Measurements from ENCODE around the gene KCNH8. TPM values are rescaled to one million over a fixed set of nuclear protein-coding genes. Genes with fewer than 3 reads are reported as not detected.

Gene KCNH8
- total RNA-seq, 1 experiment from 2014 or later: not detected

GRCh38 chr3:19485267-19485666 lies 337.0 kb downstream of the KCNH8 start:
- no peak overlapping the region for H3K27ac ChIP-seq (ENCODE audit: low read length)
- H3K4me1 ChIP-seq (ENCODE audit: control insufficient read depth, insufficient read depth, low read length): no peaks in the 10 kb centered on the region
- no peaks in the 10 kb centered on the region for H3K36me3 ChIP-seq (ENCODE audit: control insufficient read depth, insufficient read depth, low read length)
- H3K27me3 ChIP-seq (ENCODE audit: control insufficient read depth, insufficient read depth, low read length): no peaks in the 10 kb centered on the region
- ChIA-PET CTCF (no interaction called here), POLR2A (no interaction called here)
- in situ Hi-C loops (cut with HindIII; ENCODE audit: low pct_unique_long_range_greater_than_20kb, low sequenced_read_pairs) (no loop called here), intact Hi-C loops (cut with micrococcal nuclease; ENCODE audit: unreplicated experiment) (no loop called here)
- TF ChIP-seq REST (IDR thresholded peaks at IDR 0.05; ENCODE audit: insufficient read depth in 1 of 2, low read depth in 2 of 2, low read length in 1 of 2) (no peak), TCF7L2 (IDR thresholded peaks at IDR 0.05; ENCODE audit: low read depth, low read length) (no peak), CTCF (IDR thresholded peaks at IDR 0.05) (no peak), POLR2AphosphoS5 (IDR thresholded peaks at IDR 0.05; ENCODE audit: low read depth, low read length) (no peak), SIN3A (IDR thresholded peaks at IDR 0.05; ENCODE audit: borderline replicate concordance, insufficient read depth, low read depth, low read length) (no peak)
- H3K9me3 ChIP-seq (ENCODE audit: control insufficient read depth, insufficient read depth, low read depth, low read length): no peaks in the 10 kb centered on the region
- no TSS peak for BruUV-seq (replicated peaks)
- no peak for ATAC-seq
- no peak overlapping the region for H3K4me3 ChIP-seq (ENCODE audit: low read depth in 2 of 2, low read length in 2 of 2)
- no peak for DNase-seq (ENCODE audit: low read depth, low spot score)

GRCh38 chr3:19487386-19487785 lies 339.1 kb downstream of the KCNH8 start:
- BruUV-seq (replicated peaks): no TSS peak
- ChIA-PET POLR2A (no interaction called here), CTCF (no interaction called here)
- no peaks in the 10 kb centered on the region for H3K9me3 ChIP-seq (ENCODE audit: control insufficient read depth, insufficient read depth, low read depth, low read length)
- no peaks in the 10 kb centered on the region for H3K4me1 ChIP-seq (ENCODE audit: control insufficient read depth, insufficient read depth, low read length)
- no peaks in the 10 kb centered on the region for H3K27me3 ChIP-seq (ENCODE audit: control insufficient read depth, insufficient read depth, low read length)
- in situ Hi-C loops (cut with HindIII; ENCODE audit: low pct_unique_long_range_greater_than_20kb, low sequenced_read_pairs): no loop called here
- TF ChIP-seq POLR2AphosphoS5 (IDR thresholded peaks at IDR 0.05; ENCODE audit: low read depth, low read length): no peak
- TF ChIP-seq SIN3A (IDR thresholded peaks at IDR 0.05; ENCODE audit: borderline replicate concordance, insufficient read depth, low read depth, low read length): no peak
- TF ChIP-seq CTCF (IDR thresholded peaks at IDR 0.05): no peak
- TF ChIP-seq REST (IDR thresholded peaks at IDR 0.05; ENCODE audit: insufficient read depth in 1 of 2, low read depth in 2 of 2, low read length in 1 of 2): no peak
- TF ChIP-seq TCF7L2 (IDR thresholded peaks at IDR 0.05; ENCODE audit: low read depth, low read length): no peak
- ATAC-seq (no peak), DNase-seq (ENCODE audit: low read depth, low spot score) (no peak)
- intact Hi-C loops (cut with micrococcal nuclease; ENCODE audit: unreplicated experiment): no loop called here
- no peak overlapping the region for H3K4me3 ChIP-seq (ENCODE audit: low read depth in 2 of 2, low read length in 2 of 2)
- H3K27ac ChIP-seq (ENCODE audit: low read length): no peak overlapping the region
- H3K36me3 ChIP-seq (ENCODE audit: control insufficient read depth, insufficient read depth, low read length): no peaks in the 10 kb centered on the region

Data from Panc1 (cell line).